Large intestine (tissue), 3 donors: ENCODE data around the gene FMN1. TPM values are rescaled to one million over a fixed set of nuclear protein-coding genes. Genes with fewer than 3 reads are reported as not detected.

Experiments
- DNase-seq, 2 donors: peaks; one replicate each; pipeline versions ENCODE4 v3.0.0 to v3.0.0-alpha.2; 2013
- H3K27ac ChIP-seq: one replicate; pipeline ENCODE4 v1.5.1; 2013; ENCODE audit warnings: low read length
- H3K27me3 ChIP-seq: 2 replicates; pipeline ENCODE4 v1.6.1; 2013; ENCODE audit warnings: low read length; ENCODE audit not compliant: control insufficient read depth, insufficient read depth
- H3K36me3 ChIP-seq: 2 replicates; pipeline ENCODE4 v1.6.1; 2013; ENCODE audit warnings: low read length; ENCODE audit not compliant: control insufficient read depth, insufficient read depth
- H3K4me1 ChIP-seq: one replicate; pipeline ENCODE4 v1.6.1; 2013; ENCODE audit warnings: low read length; ENCODE audit not compliant: control insufficient read depth, insufficient read depth
- H3K4me3 ChIP-seq: one replicate; pipeline ENCODE4 v1.5.1; 2013; ENCODE audit warnings: low read length
- H3K9me3 ChIP-seq: one replicate; pipeline ENCODE4 v1.6.1; 2013; ENCODE audit warnings: mild to moderate bottlenecking, low read depth, low read length, moderate library complexity; ENCODE audit not compliant: control insufficient read depth
- WGBS: methylation state at CpG from one replicate; pipeline ENCODE4 v1.1.5; 2013; ENCODE audit warnings: low lambda C conversion rate; ENCODE audit not compliant: insufficient coverage; 5-methylcytosine and 5-hydroxymethylcytosine counted together
- polyA plus RNA-seq: library from polyadenylated mRNA; unstranded; fragments of 120-200 nt; gene quantifications from one replicate; pipeline ENCODE4 v1.2.1, GENCODE V29; 2013

FMN1 gene
- polyA plus RNA-seq, 1 donor: 0.88 TPM

GRCh38 chr15:33040496-33040895, 154.0 kb downstream of the FMN1 start:
- WGBS: no CpG with 5 or more reads among the region's 1 CpG
- no peaks in the 10 kb centered on the region for H3K36me3 ChIP-seq
- no peak for DNase-seq
- peaks cover 12% of the 10 kb centered on the region for H3K9me3 ChIP-seq
- no peaks in the 10 kb centered on the region for H3K27me3 ChIP-seq
- no peaks in the 10 kb centered on the region for H3K4me1 ChIP-seq
- no peak overlapping the region for H3K27ac ChIP-seq
- no peak overlapping the region for H3K4me3 ChIP-seq

- H3K27me3 ChIP-seq: no peaks in the 10 kb centered on the region
- H3K36me3 ChIP-seq: no peaks in the 10 kb centered on the region
- no peak overlapping the region for H3K27ac ChIP-seq
- no peak overlapping the region for H3K4me3 ChIP-seq
- no peaks in the 10 kb centered on the region for H3K4me1 ChIP-seq
- no peak for DNase-seq
- no peaks in the 10 kb centered on the region for H3K9me3 ChIP-seq
Observed at GRCh38 chr15:33034588-33034987, 159.9 kb downstream of the FMN1 start.

DNA sequence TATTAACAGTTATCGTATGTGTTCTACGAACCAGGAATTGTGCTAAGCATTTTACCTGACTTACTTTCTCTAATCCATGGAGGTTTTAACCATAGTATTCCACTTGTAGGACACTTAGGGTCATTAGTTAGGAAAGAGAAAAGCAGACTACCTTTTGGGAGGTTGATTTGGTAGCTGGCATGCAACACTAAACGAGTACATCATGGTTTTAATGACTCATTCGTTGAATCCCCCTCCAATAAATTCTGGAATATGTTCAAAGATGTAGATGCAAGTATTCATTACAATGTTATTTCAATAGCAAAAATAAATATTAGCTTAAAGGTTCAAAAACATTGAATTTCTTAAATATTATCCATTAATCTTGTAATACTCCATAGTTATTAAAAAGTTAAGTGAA, 162.5 kb downstream of the FMN1 start:
- no peak overlapping the region for H3K4me3 ChIP-seq
- no peak for DNase-seq
- H3K9me3 ChIP-seq: no peaks in the 10 kb centered on the region
- no peak overlapping the region for H3K27ac ChIP-seq
- H3K4me1 ChIP-seq: no peaks in the 10 kb centered on the region
- H3K27me3 ChIP-seq: no peaks in the 10 kb centered on the region
- no peaks in the 10 kb centered on the region for H3K36me3 ChIP-seq
- 100% methylated on average over 1 of the region's 4 CpGs for WGBS

DNA sequence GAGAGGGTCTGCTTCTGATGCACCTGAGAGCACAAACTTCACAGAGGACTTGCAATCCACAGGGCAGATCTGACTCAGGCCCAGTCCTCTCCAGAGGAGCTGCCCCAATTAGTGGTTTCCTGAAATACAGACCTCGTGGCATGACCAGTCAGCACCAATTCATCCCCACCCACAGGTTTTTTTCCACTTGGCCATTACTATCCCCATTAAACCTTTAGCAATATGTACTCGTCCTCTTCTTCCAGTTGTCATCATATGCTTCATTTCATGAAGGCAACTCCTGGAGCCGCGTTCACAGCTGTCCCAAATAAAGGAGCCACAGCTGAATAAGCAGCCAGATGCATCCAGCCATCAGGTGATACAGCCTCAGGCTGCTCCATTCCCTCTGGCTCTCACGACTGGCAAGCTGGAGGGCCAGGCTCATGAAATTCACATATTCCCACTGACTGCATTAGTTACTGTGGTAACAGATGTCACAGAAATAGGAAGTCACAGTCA, 163.1 kb downstream of the FMN1 start:
- no peaks in the 10 kb centered on the region for H3K27me3 ChIP-seq
- no peak for DNase-seq
- H3K36me3 ChIP-seq: no peaks in the 10 kb centered on the region
- H3K9me3 ChIP-seq: no peaks in the 10 kb centered on the region
- H3K4me1 ChIP-seq: no peaks in the 10 kb centered on the region
- H3K27ac ChIP-seq: no peak overlapping the region
- H3K4me3 ChIP-seq: no peak overlapping the region
- WGBS: no CpG with 5 or more reads among the region's 5 CpGs

- H3K4me1 ChIP-seq: no peaks in the 10 kb centered on the region
- no peak for DNase-seq
- no peak overlapping the region for H3K27ac ChIP-seq
- no peaks in the 10 kb centered on the region for H3K36me3 ChIP-seq
- no peaks in the 10 kb centered on the region for H3K9me3 ChIP-seq
- WGBS: 100% methylated on average over 1 of the region's 5 CpGs
- H3K27me3 ChIP-seq: no peaks in the 10 kb centered on the region
- no peak overlapping the region for H3K4me3 ChIP-seq
Observed at GRCh38 chr15:33030315-33030714, 164.2 kb downstream of the FMN1 start.

GRCh38 chr15:33029109-33029652, 165.3 kb downstream of the FMN1 start:
- no peak overlapping the region for H3K27ac ChIP-seq
- no peaks in the 10 kb centered on the region for H3K4me1 ChIP-seq
- whole genome bisulfite sequencing: 29% methylated on average over 1 of the region's 5 CpGs

DNA sequence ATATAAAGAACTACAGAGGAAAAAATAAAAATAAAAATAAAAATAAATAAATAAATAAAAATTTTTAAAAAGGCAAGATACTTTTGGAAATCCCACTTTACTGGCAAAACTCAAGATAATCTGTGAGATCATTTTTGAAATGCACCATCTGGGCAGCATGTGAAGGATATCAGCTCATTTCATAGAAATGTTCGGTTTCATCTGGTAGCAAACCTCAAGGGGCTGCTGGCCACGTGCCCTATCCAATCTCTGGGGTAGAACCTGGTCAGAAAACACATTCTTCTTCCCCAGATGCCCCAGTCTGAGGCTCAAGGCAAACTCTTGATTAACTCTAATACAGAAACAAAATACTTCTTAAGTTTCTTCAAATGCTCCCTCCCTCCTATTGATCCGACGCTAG, 166.0 kb downstream of the FMN1 start:
- no peak overlapping the region for H3K27ac ChIP-seq
- 94% methylated on average over 2 of the region's 4 CpGs for whole genome bisulfite sequencing

More at GRCh38 chr15:33029109-33029652, 165.3 kb downstream of the FMN1 start:
- H3K4me3 ChIP-seq: no peak overlapping the region
- DNase-seq: no peak
- no peaks in the 10 kb centered on the region for H3K36me3 ChIP-seq
- H3K9me3 ChIP-seq: no peaks in the 10 kb centered on the region
- H3K27me3 ChIP-seq: no peaks in the 10 kb centered on the region

GRCh38 chr15:33027306-33028035, 167.0 kb downstream of the FMN1 start:
- 80% methylated on average over 4 of the region's 7 CpGs for WGBS
- H3K4me1 ChIP-seq: no peaks in the 10 kb centered on the region

More for the DNA sequence above, 166.0 kb downstream of the FMN1 start:
- Histone ChIP-seq H3K4me1 (no peaks in the 10 kb centered on the region), H3K36me3 (no peaks in the 10 kb centered on the region), H3K4me3 (no peak overlapping the region), H3K9me3 (no peaks in the 10 kb centered on the region), H3K27me3 (no peaks in the 10 kb centered on the region)
- DNase-seq: no peak

DNA sequence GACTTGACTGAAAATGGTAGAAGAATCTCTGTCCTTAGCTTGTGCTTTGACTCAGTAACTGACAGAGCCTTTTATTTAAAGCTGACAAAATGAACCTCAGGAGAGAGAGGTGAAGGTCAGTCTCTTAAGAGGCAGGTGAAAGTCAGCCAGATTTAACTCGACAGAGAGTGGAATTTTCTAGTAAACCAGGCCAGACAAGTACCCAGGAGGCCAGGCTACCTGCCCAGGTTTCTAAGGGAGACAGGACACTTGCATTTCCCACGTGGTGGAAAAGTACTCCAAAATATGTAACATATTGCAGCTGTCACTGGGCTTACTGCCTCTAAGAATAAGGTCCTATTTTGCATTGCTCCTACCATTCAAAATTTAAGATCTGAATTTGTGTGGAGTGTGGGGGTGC, 167.9 kb downstream of the FMN1 start:
- Histone ChIP-seq H3K9me3 (no peaks in the 10 kb centered on the region), H3K36me3 (no peaks in the 10 kb centered on the region), H3K4me1 (no peaks in the 10 kb centered on the region), H3K27ac (no peak overlapping the region), H3K27me3 (no peaks in the 10 kb centered on the region), H3K4me3 (no peak overlapping the region)
- WGBS: no CpG with 5 or more reads among the region's 2 CpGs
- DNase-seq: peak in 1 of 2 donors; percentile 28

More at GRCh38 chr15:33027306-33028035, 167.0 kb downstream of the FMN1 start:
- no peak for DNase-seq
- H3K36me3 ChIP-seq: no peaks in the 10 kb centered on the region
- H3K27me3 ChIP-seq: no peaks in the 10 kb centered on the region
- no peaks in the 10 kb centered on the region for H3K9me3 ChIP-seq
- no peak overlapping the region for H3K27ac ChIP-seq
- no peak overlapping the region for H3K4me3 ChIP-seq

- no peak for DNase-seq
- Histone ChIP-seq H3K27ac (no peak overlapping the region), H3K4me3 (no peak overlapping the region), H3K36me3 (no peaks in the 10 kb centered on the region), H3K9me3 (peaks cover 6% of the 10 kb centered on the region), H3K4me1 (no peaks in the 10 kb centered on the region), H3K27me3 (no peaks in the 10 kb centered on the region)
- no CpG with 5 or more reads among the region's 2 CpGs for WGBS
Observed at GRCh38 chr15:33022629-33023028, 171.9 kb downstream of the FMN1 start.
